GM19438 (cell line): ENCODE results near the gene HCRT.

Source experiments
- ATAC-seq: cut with Tn5 transposase; IDR thresholded peaks from one replicate; pipeline ENCODE4 v1.9.1; 2021; ENCODE audit warnings: low read depth; ENCODE audit not compliant: unreplicated experiment

The HCRT gene

DNA sequence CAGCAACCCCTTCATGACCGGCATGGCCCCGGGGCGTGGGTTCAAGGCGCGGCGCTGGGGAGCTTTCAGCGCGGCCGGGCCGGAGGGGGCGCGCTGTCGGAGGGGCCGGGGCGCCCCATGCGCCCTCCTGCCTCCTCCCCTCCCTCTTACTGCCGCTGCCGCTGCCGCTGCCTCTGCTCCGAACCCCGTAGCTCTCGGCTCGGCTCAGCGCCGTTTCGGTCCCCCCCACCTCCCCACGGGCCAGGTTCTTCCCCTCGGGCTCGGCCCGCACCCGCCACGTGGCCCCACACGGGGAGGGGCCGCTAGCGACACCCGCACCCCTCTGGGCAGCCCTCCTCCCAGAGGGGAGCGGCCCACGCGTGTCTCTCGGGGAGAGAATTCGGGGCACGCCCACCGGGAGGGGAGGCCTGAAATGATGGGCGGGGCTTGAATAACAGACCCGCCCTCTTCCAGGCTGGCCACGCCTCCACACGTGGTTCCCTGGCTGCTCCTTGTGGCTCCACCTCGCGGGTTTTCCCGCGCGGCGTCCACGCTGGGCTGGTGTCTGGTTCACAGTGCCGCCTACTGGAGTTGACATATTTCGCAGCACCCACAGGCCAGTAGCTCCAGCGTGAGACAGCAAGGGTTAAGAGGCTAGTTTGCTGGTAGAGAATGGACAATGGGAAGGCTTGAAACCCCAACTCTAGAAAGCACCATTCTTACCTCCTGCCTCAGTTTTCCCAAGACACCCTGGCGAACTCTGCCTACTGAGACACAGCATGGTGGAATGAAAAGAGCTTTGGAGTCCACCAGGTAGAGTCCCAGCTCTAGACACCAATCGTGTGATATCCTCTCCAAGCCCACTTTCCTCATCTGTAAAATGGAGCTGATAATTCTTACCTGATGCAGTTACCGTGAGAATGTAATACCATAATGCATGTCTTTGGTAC is 4.1 kb downstream of the HCRT start, which contains the start of gene KCNH4:
KCNH4 (minus strand) TSS at position 221 of the 929 bp plus-strand sequence; CDS start at position 24, 197 bp downstream.
- no peak for ATAC-seq

DNA sequence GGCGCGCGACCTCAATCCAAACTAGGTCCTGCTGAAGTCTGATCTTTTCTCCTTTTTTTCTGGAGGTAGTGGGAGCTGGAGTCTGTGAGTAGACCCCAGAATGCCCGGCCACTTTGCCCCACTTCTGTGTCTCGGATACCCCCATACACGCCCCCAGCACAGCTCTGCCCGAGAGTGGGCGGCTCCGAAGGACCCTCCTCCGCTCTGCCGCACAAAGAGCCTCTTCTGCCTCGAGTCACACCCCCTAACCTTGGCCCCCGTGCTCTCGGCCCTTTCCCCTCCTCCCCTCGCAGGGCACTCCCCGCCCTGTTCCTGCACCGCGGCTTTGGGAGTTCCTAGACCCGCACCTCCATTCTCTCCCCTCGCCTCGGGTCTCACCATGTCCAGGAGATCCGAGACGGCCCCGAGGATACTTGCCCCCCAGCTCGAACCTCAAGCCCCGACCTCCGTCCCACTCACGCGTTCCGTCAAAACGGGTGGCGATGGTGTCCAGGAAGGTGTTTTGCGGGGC is 4.8 kb downstream of the HCRT start:
- no peak for ATAC-seq

DNA sequence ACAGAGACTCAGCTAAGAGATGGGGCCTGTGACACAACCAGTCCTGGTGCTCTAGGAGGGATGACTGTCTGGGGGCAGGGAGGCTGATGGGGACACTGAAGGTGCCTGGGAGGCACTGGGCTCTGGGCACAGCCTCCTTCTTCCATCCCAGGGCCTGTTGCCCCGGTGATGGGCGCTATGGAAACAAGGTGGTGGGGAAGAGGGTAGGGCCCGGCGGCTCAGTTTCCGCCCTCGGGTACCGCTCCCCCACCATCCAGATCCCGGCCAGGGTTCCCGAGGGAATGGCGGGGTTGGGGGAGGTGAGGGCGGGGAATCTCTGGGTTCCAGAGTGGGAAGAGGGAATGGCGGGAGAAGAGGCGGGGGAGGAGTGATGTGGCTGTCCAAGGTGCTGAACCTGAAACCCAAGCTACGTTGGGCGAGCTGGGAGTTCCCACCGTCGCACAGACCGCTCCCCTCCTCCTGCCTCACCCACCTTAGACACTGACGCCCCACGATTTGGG is 5.3 kb downstream of the HCRT start:
- ATAC-seq = no peak

DNA sequence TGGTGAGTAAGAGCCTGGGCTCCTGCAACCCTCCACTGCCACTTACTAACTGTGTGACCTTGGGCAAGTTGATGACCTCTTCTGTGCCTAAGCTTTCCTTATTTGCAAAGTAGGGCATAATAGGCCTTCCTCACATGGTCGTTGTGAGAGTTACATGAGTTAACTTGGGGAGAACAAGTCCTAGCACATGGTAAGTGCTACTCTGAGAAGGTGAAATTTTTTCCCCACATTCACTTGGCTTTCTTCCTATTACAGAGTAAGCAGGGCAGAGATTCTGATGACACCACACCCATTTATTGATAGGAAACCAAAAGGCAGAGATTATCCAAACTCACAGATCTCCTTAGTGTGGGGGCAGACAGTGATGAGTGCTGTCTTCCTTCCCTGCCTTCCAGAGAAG is 5.9 kb downstream of the HCRT start:
- ATAC-seq = no peak

DNA sequence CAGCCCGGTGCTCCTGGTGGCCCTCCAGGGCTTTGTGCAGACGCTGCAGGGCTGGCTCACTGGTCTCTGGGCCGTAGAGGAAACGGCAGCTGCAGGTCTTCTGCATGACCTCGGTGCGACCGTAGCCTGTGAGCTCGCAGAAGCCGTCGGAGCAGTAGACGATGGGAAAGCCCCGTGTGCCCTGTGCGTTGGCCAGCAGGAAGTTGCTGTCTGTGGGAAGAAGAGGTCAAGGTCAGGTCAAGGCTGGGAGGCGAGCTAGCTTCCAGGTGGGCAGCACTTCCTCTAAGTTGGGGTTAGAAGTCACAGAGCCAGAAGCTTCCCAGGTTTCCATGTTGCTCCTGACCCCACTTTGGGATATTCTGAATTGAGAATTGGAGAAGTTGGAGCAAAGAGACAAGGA is 6.4 kb downstream of the HCRT start:
- no peak for ATAC-seq

DNA sequence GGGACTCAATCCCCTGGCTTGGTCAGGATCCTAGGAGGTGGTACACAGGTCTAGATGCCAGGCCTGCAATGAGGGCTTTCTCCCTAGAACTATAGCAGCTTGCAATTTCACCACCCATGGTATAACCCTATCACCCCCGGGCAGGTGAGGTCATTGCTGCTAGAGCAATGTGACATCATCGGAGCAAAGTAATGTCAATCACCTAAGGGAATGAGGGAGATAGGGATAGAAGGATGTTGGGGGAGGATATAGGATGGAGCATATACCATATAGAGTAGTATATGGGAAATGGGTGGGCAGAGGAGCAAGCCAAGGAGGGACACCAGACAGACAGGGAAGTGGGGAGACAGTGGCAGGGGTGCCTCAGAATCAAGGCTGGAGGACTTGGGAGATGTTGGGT is 7.6 kb downstream of the HCRT start:
- no peak for ATAC-seq

DNA sequence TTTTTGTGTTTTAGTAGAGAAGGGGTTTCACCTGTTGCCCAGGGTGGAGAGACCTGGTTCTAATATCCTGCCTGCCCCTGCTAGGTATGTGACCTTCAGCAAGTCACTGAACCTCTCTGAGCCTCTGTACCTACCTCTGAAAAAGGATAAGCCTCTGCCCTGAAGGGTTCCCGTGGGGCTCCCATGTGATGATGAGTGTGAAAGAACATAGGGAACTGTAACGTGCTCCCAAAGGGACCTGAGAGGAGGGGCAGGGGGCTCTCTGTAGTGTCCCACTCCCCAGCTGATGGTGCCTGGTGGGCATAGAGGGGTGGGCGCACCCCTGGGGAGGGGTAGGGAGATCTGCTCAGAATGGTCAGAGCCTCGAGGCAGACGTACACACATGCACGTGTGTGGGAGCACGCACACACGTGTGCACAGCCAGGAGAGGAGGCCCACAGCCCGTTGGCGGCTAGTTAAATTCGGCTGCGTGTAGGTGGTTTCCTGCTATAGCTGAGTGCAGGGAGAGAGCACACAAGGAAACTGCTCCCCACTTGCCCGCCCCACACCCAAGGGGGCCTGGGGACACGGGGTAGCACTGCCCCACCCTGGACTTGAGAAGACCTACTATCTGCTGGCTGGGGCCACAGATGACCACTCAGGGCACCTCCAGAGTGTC is 11.0 kb downstream of the HCRT start:
- ATAC-seq = no peak

DNA sequence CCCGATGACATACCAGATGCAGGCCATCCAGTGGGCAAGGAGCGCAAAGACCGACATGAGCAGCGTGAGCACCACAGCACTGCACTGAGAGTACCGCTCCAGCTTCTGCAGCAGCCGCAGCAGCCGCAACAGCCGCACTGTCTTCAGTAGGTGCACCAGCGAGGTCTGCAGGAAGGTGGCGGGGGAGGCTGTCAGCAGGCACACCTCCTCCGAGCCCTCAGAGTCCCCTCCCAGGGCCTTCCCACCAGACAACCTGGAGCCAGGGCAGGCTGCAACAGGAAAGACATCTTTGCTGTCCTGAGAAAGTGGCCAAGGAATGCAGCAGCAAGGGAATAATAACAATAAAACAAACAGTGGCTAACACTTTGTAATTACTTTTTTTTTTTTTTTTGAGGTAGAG is 13.4 kb downstream of the HCRT start:
- no peak for ATAC-seq

DNA sequence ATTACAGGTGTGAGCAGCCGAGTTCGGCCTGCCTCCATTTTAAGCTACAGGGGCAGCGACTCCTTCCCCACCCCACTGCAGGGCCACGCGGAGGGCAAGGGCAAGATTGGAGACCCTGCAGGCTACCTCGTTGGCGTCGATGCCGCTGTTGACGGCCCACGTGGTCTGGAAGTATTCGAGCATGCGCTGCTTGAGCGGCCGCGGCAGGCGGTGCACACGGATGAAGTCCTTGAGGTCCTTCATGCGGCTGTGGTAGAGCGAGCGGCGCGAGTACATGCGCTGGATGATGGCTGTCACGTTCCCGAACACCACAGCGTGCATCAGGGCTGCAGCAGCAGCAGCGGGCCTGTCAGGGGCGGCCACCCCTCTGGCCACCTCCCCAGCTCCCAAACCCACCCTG is 15.9 kb downstream of the HCRT start:
- ATAC-seq = no peak

DNA sequence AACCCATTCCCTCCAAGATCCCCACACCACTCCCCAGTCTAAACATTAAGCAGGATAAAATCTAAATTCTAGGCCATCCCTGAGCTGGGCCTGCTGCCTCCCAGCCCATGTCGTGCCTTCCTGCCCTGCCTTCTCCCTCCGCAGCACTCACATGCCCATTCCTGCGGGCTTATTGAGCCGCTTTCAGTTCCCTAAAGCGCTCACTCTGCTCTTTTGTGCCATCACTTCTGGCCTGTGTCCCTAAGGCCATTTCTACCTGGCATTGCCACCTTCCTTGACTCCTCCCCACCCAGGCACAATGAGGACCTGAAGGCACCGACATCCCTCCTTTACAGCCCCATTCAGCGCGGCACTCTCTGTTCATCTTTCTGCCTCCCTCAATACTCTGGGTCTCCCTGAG is 17.4 kb downstream of the HCRT start:
- no peak for ATAC-seq

DNA sequence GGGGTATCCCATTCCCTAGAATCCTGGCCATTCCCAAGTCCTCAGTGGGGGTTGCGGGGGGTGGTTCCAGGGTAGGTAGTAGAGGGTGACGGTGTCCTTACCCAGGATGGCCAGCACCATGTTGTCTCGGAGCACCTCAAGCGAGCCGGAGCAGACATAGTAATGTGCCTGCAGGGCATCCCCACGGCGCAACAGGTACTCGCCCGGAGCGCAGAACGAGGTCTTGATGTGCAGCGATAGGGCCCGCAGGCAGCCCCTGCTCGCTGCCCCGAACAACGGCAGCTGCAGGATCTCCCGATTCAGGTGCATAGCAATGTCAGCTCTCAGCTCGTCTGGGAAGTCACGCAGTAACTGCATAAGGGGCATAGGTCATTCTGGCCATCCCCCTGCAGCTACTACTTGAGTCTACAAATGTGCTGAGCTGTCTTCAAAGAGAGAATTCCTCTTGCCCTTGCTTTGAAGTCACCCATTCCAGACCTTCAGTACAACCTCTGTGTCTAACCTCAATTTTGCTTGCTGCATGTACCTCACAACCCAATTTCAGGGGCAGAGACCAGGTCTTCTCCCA is 19.0 kb downstream of the HCRT start:
- ATAC-seq = no peak

DNA sequence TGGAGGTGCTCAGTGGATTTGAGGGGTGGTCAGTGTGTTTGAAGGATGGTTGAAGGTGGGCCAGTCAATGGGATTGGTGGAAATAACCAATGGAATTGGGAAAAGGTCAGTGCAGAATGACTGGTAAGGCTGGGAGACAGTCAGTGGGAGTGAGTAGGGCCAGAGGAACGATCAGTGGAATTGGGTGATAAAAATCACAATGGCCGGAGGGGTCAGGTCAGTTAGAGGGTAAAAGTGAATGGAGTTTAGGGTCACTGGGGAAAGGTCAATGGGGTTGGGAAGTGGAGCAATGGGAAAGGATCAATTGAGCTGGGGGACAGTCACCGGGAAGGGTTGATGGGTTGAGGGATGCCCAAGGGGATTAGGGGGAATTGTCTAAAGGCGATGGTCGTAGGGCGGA is 19.5 kb downstream of the HCRT start:
- ATAC-seq = no peak

DNA sequence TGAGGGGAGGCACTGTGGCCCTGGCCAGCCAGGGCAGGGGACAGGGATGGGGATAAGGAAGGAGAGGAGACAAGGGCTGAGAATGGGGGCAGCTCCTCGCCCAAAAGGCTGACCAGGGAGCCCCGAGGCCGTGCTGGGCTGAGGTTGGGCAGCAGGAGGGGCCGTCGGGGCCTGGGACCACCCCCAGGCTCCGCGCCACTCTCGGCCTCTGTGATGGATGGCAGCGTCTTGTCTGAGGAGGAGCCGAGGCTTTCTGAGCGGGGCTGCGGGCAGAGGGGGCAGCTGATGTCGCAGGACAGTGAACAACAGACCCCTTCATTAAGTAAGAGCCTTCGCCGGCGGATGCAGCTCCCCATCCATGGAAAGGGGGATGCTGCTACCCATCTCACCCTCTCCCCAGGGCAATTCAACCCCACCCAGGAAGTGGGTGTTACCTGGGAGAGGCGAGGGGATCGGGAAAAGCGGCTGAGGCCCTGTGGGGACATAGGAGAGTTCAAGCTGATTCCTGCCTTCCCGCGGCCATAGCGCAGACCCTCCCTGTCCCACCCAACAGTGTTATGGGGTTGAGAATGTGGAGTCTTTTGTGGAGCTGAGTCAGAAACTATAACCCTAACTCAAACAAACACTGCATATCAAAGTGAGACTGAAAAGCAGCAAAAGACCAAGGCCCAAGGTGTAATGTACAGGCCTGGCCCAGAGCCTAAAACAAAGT is 21.4 kb downstream of the HCRT start:
- ATAC-seq = no peak

DNA sequence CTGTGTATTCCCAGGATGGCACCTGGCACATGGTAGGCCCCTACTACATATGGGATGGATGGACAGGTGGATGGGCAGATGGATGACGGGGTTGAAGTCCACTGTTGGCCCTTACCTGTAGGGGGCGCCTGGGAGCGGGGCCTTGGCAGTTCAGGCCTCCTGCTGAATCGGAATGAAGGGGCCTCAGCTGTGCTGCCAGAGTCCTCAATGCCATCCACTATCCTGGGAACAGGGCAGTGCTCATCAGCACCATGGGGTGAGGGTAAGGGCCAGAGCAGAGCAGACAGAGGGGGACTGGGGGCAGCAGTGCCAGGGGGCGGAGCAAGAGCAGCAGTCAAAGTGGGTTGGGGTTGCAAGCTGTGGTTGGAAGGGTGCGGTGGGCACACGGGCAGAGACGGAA is 22.1 kb downstream of the HCRT start:
- no peak for ATAC-seq

DNA sequence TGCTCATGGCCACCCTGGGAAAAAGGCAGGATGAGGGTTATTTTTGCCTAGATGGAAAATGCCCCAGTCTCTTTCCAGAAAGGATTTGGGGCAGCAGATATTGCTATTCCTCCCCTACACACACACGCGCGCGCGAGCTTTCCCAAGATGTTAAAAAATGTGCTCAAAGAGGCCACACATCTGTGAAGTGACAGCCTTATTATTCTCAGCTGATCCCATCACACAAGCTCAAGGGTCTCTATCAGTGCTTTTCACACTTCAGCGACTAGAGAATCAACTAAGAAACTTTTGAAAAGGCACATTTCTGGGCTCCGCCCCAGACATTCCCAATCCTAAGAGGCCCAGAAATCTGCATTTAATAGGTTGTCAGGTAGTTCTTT is 24.7 kb downstream of the HCRT start:
- ATAC-seq = no peak

DNA sequence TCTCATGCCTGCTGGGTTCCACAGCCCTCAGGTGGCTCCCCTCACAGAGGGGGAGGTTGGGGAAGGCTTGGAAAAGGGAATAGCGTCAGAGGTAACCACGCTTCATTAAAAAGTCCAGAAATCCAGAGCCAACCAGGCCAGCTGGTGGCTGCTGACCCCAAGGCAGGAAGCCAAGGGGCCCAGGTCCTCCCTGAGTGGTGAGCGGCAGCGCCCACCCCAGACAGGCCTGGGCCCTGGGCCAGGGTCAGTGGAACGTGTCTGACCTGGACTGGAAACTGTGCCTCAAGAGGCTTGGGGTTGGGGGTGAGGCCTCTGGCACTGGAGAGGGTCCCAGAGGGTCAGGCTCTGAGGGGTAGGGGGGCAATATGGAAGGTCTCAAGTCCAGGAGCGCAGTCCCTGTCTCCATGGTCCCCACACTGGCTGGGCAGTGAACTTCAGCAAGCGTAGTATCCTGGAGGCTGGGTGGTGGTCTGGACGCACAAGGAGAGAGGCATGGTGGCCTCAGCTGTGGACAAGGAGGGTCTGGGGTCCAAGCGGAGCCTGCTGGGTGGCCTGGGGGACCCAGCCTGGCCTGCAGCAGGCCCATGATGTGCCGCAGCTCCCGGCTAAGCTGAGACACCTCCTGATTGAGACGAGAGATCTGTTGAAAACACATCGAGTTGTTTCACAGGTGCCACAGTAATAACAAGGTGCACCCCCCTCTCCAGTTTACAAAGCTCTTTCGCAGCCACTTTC is 25.3 kb downstream of the HCRT start:
- no peak for ATAC-seq

DNA sequence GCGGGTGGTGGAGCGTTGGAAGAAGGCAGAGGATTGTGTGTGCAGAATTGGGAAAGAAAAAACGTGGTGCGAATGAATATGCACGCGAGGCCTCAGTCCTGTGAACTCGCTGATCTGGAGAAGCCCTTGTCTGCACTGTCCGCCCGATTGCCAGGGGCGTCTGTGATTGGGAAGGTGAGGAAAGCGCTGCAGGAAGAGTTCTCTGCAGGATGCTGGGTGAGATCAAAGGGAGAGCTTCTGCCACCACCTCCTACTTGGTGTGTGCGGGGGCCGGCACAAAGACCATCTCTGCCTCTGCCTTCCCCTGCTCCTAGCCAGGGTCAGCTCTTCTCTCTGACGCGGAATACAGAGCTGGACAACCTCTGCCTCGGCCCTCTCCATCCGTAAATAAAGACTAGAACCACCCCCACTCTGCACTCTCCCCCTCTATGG is 29.6 kb downstream of the HCRT start:
- ATAC-seq = no peak

DNA sequence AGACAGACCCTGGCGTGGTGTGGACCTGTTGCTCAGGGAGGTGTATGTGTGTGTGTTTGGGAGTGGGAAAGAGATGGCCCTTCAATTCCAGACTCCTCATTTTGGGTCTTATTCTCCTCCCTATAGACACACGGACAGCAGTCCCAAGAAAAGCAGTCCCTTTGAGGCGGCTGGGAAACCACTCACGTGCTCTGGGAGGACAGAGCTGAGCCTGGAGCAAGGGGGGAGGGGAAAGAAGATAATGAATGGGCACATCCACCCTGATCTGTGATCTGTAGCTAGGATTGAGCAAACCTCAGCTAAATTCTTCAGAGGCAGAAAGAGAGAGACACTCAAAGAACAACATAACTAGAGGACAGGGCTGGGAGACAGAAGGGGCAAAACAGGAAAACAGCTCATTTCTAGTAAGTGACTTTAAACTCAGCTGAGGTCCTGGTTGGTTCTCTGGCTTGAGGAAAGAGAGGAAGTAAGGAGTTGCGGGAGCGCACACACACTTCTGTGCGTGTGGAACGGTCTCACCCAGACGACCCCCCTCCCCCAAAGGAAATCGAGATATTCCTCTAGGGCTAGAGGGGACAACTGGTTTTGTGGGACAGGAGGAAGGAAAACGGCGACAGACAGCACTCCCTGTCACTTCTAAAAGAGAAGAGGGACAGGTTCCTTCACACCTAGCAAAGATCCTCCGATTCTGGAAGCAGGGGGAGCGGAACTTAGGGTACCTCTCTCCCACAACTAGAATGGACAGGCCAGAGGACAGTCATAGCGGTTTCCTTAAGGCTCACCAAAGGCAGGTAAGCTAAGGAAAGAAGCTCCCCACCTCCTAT is 31.1 kb downstream of the HCRT start:
- ATAC-seq = no peak
